Spleen (tissue), 7 donors: Measurements from ENCODE around the gene PDZK1IP1.
"Not testable (repeated sequence)": the region's sequence is repeated elsewhere in the genome, so short reads cannot be mapped to it uniquely, and the experiment has no call there.

Experiments used
- POLR2AphosphoS5 ChIP-seq, 3 donors: sonication (generic); formaldehyde crosslinking; IDR thresholded peaks; one replicate each; pipeline ENCODE4 v1.5.1; 2017; ENCODE audit warnings: antibody characterized with exemption in 3 of 3
- TF ChIP-seq, protein P1 (sequence below), 11 experiments: fragments of 200-600 bp in 7 of 11; fragments of 450-650 bp in 4 of 11; sonication (generic) in 4 of 11; IDR thresholded peaks in 8 of 11; conservative IDR thresholded peaks in 3 of 11; 1 replicate in 7 of 11; 2 replicates in 4 of 11; pipeline versions ENCODE4 v1.4.0 to v1.8.0; 2016 to 2021; ENCODE audit warnings: antibody characterized with exemption in 11 of 11, inconsistent platforms in 4 of 11, mild to moderate bottlenecking in 1 of 11
- donor health status: DM: no; HTN: no; CAD: no; lungs with moderate emphysema.
- donor health status: DM: no; HTN: no; CAD: no.
- donor health status: DM: no; HTN: no; CAD: no.

GRCh38 chr1:47140358-47140757 lies 49.5 kb downstream of the PDZK1IP1 start:
- not testable (repeated sequence) for TF ChIP-seq POLR2AphosphoS5 (IDR thresholded peaks at IDR 0.05)
- TF ChIP-seq, protein P1, sequence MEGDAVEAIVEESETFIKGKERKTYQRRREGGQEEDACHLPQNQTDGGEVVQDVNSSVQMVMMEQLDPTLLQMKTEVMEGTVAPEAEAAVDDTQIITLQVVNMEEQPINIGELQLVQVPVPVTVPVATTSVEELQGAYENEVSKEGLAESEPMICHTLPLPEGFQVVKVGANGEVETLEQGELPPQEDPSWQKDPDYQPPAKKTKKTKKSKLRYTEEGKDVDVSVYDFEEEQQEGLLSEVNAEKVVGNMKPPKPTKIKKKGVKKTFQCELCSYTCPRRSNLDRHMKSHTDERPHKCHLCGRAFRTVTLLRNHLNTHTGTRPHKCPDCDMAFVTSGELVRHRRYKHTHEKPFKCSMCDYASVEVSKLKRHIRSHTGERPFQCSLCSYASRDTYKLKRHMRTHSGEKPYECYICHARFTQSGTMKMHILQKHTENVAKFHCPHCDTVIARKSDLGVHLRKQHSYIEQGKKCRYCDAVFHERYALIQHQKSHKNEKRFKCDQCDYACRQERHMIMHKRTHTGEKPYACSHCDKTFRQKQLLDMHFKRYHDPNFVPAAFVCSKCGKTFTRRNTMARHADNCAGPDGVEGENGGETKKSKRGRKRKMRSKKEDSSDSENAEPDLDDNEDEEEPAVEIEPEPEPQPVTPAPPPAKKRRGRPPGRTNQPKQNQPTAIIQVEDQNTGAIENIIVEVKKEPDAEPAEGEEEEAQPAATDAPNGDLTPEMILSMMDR (IDR thresholded peaks at IDR 0.05 in 8 of 11, conservative IDR thresholded peaks at IDR 0.05 in 3 of 11), result not testable (repeated sequence)
